HepG2 (cell line): ENCODE results near the gene DNAJC18. TPM values are rescaled to one million over a fixed set of nuclear protein-coding genes. Genes with fewer than 3 reads are reported as not detected.

Experiments
- FOSL2 ChIP-seq: sonication (generic); formaldehyde crosslinking; IDR thresholded peaks from 2 replicates; pipeline ENCODE4 v1.4.0; 2020; ENCODE audit warnings: missing genetic modification reagents
- FOXK1 ChIP-seq: sonication (generic); formaldehyde crosslinking; IDR thresholded peaks from 2 replicates; pipeline ENCODE4 v1.4.0; 2020; ENCODE audit warnings: low read depth, missing genetic modification reagents, borderline replicate concordance
- GABPA ChIP-seq, 2 experiments: IDR thresholded peaks; 2 replicates each; pipeline ENCODE4 v1.6.1; 2011 to 2016; ENCODE audit warnings: low read depth in 2 of 2, low read length in 1 of 2, missing biosample characterization in 1 of 2, missing genetic modification characterization in 1 of 2
- GABPB1 ChIP-seq: IDR thresholded peaks from 2 replicates; pipeline ENCODE4 v1.6.1; 2016; ENCODE audit warnings: mild to moderate bottlenecking, missing genetic modification reagents, moderate library complexity, missing compliant biosample characterization
- KAT8 ChIP-seq: IDR thresholded peaks from 2 replicates; pipeline ENCODE4 v1.6.1; 2016; ENCODE audit warnings: missing genetic modification reagents, missing compliant biosample characterization
- KMT2B ChIP-seq: IDR thresholded peaks from 2 replicates; pipeline ENCODE4 v1.6.1; 2016; ENCODE audit warnings: missing genetic modification reagents, missing compliant biosample characterization
- NFKBIZ ChIP-seq: IDR thresholded peaks from 2 replicates; pipeline ENCODE4 v1.6.1; 2018; ENCODE audit warnings: missing genetic modification reagents, missing compliant biosample characterization
- NPAS2 ChIP-seq: sonication (generic); formaldehyde crosslinking; IDR thresholded peaks from 2 replicates; pipeline ENCODE4 v1.8.0; 2022; ENCODE audit warnings: mild to moderate bottlenecking, missing genetic modification reagents, borderline replicate concordance
- POLR2AphosphoS2 ChIP-seq: IDR thresholded peaks from 2 replicates; pipeline ENCODE4 v1.6.1; 2011; ENCODE audit warnings: low read depth, low read length, improper control_type of control experiment
- RAD51 ChIP-seq: fragments of 450-650 bp; IDR thresholded peaks from 2 replicates; pipeline ENCODE4 v1.6.1; 2016; ENCODE audit warnings: borderline replicate concordance
- RARA ChIP-seq: IDR thresholded peaks from 2 replicates; pipeline ENCODE4 v1.6.1; 2016; ENCODE audit warnings: missing genetic modification reagents, missing compliant biosample characterization
- SP5 ChIP-seq: IDR thresholded peaks from 2 replicates; pipeline ENCODE4 v1.6.1; 2016; ENCODE audit warnings: low read depth, borderline replicate concordance
- STAG1 ChIP-seq: sonication (generic); formaldehyde crosslinking; IDR thresholded peaks from 2 replicates; pipeline ENCODE4 v1.4.0; 2020; ENCODE audit warnings: missing genetic modification reagents
- TBX2 ChIP-seq: sonication (generic); formaldehyde crosslinking; IDR thresholded peaks from 2 replicates; pipeline ENCODE4 v1.5.0; 2020; ENCODE audit warnings: missing genetic modification reagents, mild to moderate bottlenecking, borderline replicate concordance
- XRCC5 ChIP-seq: fragments of 200-400 bp; formaldehyde crosslinking; optimal IDR thresholded peaks from 2 replicates; pipeline ENCODE3; 2017; ENCODE audit warnings: mild to moderate bottlenecking, low read length
- ZFP36 ChIP-seq: fragments of 150-350 bp; IDR thresholded peaks from 2 replicates; pipeline ENCODE4 v1.6.1; 2018; ENCODE audit warnings: borderline replicate concordance, low read length, low read depth; ENCODE audit not compliant: partially characterized antibody
- ZFX ChIP-seq: sonication (generic); formaldehyde crosslinking; IDR thresholded peaks from 2 replicates; pipeline ENCODE4 v1.4.0; 2020; ENCODE audit warnings: mild to moderate bottlenecking, low read depth, missing genetic modification reagents, moderate library complexity
- ZFY ChIP-seq: sonication (generic); formaldehyde crosslinking; IDR thresholded peaks from 2 replicates; pipeline ENCODE4 v1.4.0; 2020; ENCODE audit warnings: missing genetic modification reagents
- ZNF143 ChIP-seq: sonication (generic); formaldehyde crosslinking; IDR thresholded peaks from 2 replicates; pipeline ENCODE4 v1.4.0; 2020; ENCODE audit warnings: missing genetic modification reagents
- ZNF350 ChIP-seq: sonication (generic); formaldehyde crosslinking; IDR thresholded peaks from 2 replicates; pipeline ENCODE4 v1.4.0; 2020; ENCODE audit warnings: mild to moderate bottlenecking, low read depth, missing genetic modification reagents, borderline replicate concordance
- ZNF616 ChIP-seq: sonication (generic); formaldehyde crosslinking; IDR thresholded peaks from 2 replicates; pipeline ENCODE4 v1.5.0; 2020; ENCODE audit warnings: low read depth, mild to moderate bottlenecking, missing genetic modification reagents
- ZNF703 ChIP-seq: sonication (generic); formaldehyde crosslinking; IDR thresholded peaks from 2 replicates; pipeline ENCODE4 v1.5.1; 2020; ENCODE audit warnings: missing genetic modification reagents, mild to moderate bottlenecking, moderate library complexity, borderline replicate concordance
- ZNF777 ChIP-seq: sonication (generic); formaldehyde crosslinking; IDR thresholded peaks from 2 replicates; pipeline ENCODE4 v1.4.0; 2020; ENCODE audit warnings: missing genetic modification reagents
- polyA plus RNA-seq, 8 experiments: library from polyadenylated mRNA; depleted of rRNA in 3 of 8; stranded (reverse) in 7 of 8; unstranded in 1 of 8; fragments of >200 nt; fragmentation: Illumina TruSeq in 4 of 8; extraction: Trizol in 4 of 8; gene quantifications; 2 replicates each; pipeline versions ENCODE4 v1.2.1 to v1.2.3, GENCODE V29; 2011 to 2016; ENCODE audit warnings: low read depth in 4 of 8, missing spikeins in 1 of 8, mixed read lengths in 1 of 8; ENCODE audit not compliant: insufficient read depth in 1 of 8
- total RNA-seq, 5 experiments: library from RNA; depleted of rRNA; stranded (reverse); fragments of >200 nt; fragmentation: Illumina TruSeq; extraction: Trizol; gene quantifications; 2 replicates each; pipeline ENCODE4 v1.2.3, GENCODE V29; 2016; ENCODE audit warnings: low read depth in 1 of 5
- TF ChIP-seq, protein P1 (sequence below): sonication (generic); formaldehyde crosslinking; IDR thresholded peaks from 2 replicates; pipeline ENCODE4 v1.8.0; 2023; ENCODE audit warnings: mild to moderate bottlenecking, missing genetic modification reagents
- TF ChIP-seq, protein P2 (sequence below): sonication (generic); formaldehyde crosslinking; IDR thresholded peaks from 2 replicates; pipeline ENCODE4 v1.4.0; 2020; ENCODE audit warnings: mild to moderate bottlenecking, missing genetic modification reagents
- TF ChIP-seq, protein P3 (sequence below): sonication (generic); formaldehyde crosslinking; IDR thresholded peaks from 2 replicates; pipeline ENCODE4 v1.4.0; 2020; ENCODE audit warnings: missing genetic modification reagents
- TF ChIP-seq, protein P4 (sequence below): sonication (generic); formaldehyde crosslinking; IDR thresholded peaks from 2 replicates; pipeline ENCODE4 v1.5.1; 2020; ENCODE audit warnings: mild to moderate bottlenecking, missing genetic modification reagents, moderate library complexity

The DNAJC18 gene
- total and polyA plus RNA-seq, 2 of the 13 experiments (the other 11 are each of a cell fraction or from before 2014, with no cell fraction given): 6.5 to 6.6 TPM

DNA sequence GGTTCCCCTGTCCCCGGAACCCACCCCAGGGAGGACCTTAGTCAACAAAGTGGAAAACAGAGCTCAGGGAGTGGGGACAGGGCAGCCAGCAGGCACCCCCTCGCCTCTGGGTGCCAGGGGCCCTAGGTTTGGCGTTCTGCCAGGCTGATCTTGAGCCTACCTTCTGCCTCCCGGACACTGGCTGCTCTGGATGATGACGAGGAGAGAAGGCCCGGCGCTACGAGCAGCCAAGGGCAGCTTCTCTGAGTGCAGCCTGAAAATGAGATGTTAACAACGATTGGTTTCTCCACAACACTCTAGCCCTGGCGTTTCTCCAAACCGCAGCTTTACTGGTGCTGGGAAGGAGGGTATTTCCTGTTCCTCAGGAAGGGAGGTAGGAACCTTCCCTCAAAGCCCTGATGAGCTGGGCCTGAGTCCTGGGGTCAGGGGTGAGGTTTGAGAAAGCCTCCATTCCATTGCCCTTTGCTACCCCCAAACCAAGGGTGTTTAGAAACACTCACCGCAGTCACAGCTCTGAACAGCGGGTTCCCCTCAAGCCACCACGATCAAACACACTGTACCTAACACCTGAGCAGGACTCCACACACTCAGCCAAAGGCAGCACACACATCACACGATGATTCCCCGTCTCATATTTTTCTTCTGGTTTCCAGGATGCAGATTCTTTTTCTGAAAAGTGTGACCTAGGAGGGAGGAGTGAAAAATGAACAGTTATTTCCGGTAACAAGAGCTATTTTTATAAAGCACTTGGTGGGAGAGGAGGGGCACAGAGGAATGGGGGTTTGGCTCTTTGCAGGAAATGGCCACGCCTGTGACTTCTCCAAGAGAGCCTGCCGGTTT lies 42.9 kb upstream of the DNAJC18 start, which contains the start of gene STING1 (continued):
- TF ChIP-seq STAG1 (CRISPR knock-in tag): no peak
- peak; percentile 15; the same call in 1 of the 2 replicates for TF ChIP-seq ZFX (CRISPR knock-in tag)
- no peak for TF ChIP-seq SP5 (CRISPR knock-in tag)
- TF ChIP-seq, protein P1, sequence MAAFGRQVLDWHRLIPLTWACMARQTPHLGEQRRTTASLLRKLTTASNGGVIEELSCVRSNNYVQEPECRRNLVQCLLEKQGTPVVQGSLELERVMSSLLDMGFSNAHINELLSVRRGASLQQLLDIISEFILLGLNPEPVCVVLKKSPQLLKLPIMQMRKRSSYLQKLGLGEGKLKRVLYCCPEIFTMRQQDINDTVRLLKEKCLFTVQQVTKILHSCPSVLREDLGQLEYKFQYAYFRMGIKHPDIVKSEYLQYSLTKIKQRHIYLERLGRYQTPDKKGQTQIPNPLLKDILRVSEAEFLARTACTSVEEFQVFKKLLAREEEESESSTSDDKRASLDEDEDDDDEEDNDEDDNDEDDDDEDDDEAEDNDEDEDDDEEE (CRISPR knock-in tag): no peak
- no peak for TF ChIP-seq NPAS2 (CRISPR knock-in tag)
- TF ChIP-seq FOSL2 (CRISPR knock-in tag): no peak
- TF ChIP-seq, protein P2, sequence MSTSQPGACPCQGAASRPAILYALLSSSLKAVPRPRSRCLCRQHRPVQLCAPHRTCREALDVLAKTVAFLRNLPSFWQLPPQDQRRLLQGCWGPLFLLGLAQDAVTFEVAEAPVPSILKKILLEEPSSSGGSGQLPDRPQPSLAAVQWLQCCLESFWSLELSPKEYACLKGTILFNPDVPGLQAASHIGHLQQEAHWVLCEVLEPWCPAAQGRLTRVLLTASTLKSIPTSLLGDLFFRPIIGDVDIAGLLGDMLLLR: no peak
- TF ChIP-seq, protein P3, sequence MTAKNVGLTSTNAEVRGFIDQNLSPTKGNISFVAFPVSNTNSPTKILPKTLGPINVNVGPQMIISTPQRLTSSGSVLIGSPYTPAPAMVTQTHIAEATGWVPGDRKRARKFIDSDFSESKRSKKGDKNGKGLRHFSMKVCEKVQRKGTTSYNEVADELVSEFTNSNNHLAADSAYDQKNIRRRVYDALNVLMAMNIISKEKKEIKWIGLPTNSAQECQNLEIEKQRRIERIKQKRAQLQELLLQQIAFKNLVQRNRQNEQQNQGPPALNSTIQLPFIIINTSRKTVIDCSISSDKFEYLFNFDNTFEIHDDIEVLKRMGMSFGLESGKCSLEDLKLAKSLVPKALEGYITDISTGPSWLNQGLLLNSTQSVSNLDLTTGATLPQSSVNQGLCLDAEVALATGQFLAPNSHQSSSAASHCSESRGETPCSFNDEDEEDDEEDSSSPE (CRISPR knock-in tag): no peak
- TF ChIP-seq ZNF350 (CRISPR knock-in tag): peak; percentile 37; the same call in 1 of the 2 replicates
- TF ChIP-seq, protein P4, sequence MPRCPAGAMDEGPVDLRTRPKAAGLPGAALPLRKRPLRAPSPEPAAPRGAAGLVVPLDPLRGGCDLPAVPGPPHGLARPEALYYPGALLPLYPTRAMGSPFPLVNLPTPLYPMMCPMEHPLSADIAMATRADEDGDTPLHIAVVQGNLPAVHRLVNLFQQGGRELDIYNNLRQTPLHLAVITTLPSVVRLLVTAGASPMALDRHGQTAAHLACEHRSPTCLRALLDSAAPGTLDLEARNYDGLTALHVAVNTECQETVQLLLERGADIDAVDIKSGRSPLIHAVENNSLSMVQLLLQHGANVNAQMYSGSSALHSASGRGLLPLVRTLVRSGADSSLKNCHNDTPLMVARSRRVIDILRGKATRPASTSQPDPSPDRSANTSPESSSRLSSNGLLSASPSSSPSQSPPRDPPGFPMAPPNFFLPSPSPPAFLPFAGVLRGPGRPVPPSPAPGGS (CRISPR knock-in tag): no peak
- TF ChIP-seq FOXK1 (CRISPR knock-in tag): no peak
- TF ChIP-seq ZNF143: no peak
- TF ChIP-seq XRCC5: peak; percentile 17
- no peak for TF ChIP-seq RAD51
- TF ChIP-seq TBX2 (CRISPR knock-in tag): peak; percentile 34; the same call in 1 of the 2 replicates
- TF ChIP-seq ZNF616: no peak
- TF ChIP-seq ZFP36: no peak
- peak; percentile 21; the same call in 1 of the 2 replicates for TF ChIP-seq ZFY (CRISPR knock-in tag)
- peak; percentile 33; the same call in 1 of the 2 replicates for TF ChIP-seq KMT2B (CRISPR knock-in tag)
- TF ChIP-seq ZNF703 (CRISPR knock-in tag): no peak
- peak; percentile 53; the same call in 1 of the 2 replicates for TF ChIP-seq KAT8
- no peak for TF ChIP-seq RARA (CRISPR knock-in tag)
- TF ChIP-seq NFKBIZ (CRISPR knock-in tag): no peak
- no peak for TF ChIP-seq POLR2AphosphoS2
- no peak for TF ChIP-seq GABPA (IDR thresholded peaks at IDR 0.05; ENCODE audit: low read depth, low read length)
- peak; percentile 40; the same call in 1 of the 2 replicates for TF ChIP-seq GABPA (CRISPR knock-in tag; IDR thresholded peaks at IDR 0.05; ENCODE audit: low read depth)
- no peak for TF ChIP-seq ZNF777 (CRISPR knock-in tag)
- TF ChIP-seq GABPB1: peak; percentile 15; the same call in 1 of the 2 replicates
